A673 (cell line): ENCODE data around the gene DCLRE1B. TPM values are rescaled to one million over a fixed set of nuclear protein-coding genes. Genes with fewer than 3 reads are reported as not detected.

ENCODE experiments used
- BruUV-seq: library from RNA; stranded (reverse); fragments of 400-500 nt; replicated peaks from 2 replicates; lab custom pipeline; 2021; lab: Mats Ljungman, UMichigan
- CTCF ChIA-PET: fragments of 300-600 bp; sonication (Branson Sonifier 250); formaldehyde crosslinking; loops from one replicate; lab custom pipeline; 2022; ENCODE audit warnings: antibody characterized with exemption; lab: Charles Lee
- POLR2A ChIA-PET: fragments of 300-600 bp; sonication (Branson Sonifier 250); formaldehyde crosslinking; loops from one replicate; lab custom pipeline; 2022; ENCODE audit warnings: antibody characterized with exemption; ENCODE audit not compliant: low non-redundant PET; lab: Charles Lee
- DNase-seq: peaks from one replicate; pipeline ENCODE4 v3.0.0-alpha.2; 2015; ENCODE audit warnings: low spot score
- H3K27ac ChIP-seq: fragments of 200-600 bp; sonication (generic); 2 replicates; pipeline ENCODE4 v1.5.1; 2016; ENCODE audit warnings: mixed run types, low read depth, mild to moderate bottlenecking, mixed read lengths, antibody characterized with exemption, low read length; ENCODE audit not compliant: poor library complexity, severe bottlenecking
- H3K27me3 ChIP-seq: fragments of 200-600 bp; sonication (generic); replicated peaks from 2 replicates; pipeline ENCODE4 v1.6.1; 2017; ENCODE audit warnings: mixed run types, low read depth, mild to moderate bottlenecking, mixed read lengths, antibody characterized with exemption, low read length; ENCODE audit not compliant: insufficient read depth, poor library complexity
- H3K36me3 ChIP-seq: fragments of 200-600 bp; sonication (generic); 2 replicates; pipeline ENCODE4 v1.6.1; 2016; ENCODE audit warnings: mixed run types, mild to moderate bottlenecking, mixed read lengths, antibody characterized with exemption, low read length; ENCODE audit not compliant: insufficient read depth, poor library complexity, severe bottlenecking
- H3K4me1 ChIP-seq: fragments of 200-600 bp; sonication (generic); 2 replicates; pipeline ENCODE4 v1.6.1; 2017; ENCODE audit warnings: mixed run types, mild to moderate bottlenecking, mixed read lengths, antibody characterized with exemption, low read length; ENCODE audit not compliant: insufficient read depth, poor library complexity, severe bottlenecking
- H3K4me3 ChIP-seq: fragments of 200-600 bp; sonication (generic); 2 replicates; pipeline ENCODE4 v1.5.1; 2016; ENCODE audit warnings: low read depth, mixed run types, mild to moderate bottlenecking, mixed read lengths, low read length; ENCODE audit not compliant: poor library complexity, severe bottlenecking
- H3K9me3 ChIP-seq: fragments of 200-600 bp; sonication (generic); 2 replicates; pipeline ENCODE4 v1.6.1; 2016; ENCODE audit warnings: mixed run types, low read depth, mild to moderate bottlenecking, mixed read lengths, antibody characterized with exemption, low read length; ENCODE audit not compliant: poor library complexity, severe bottlenecking
- EZH2 ChIP-seq: fragments of 200-600 bp; sonication (generic); IDR thresholded peaks from 2 replicates; pipeline ENCODE4 v1.6.1; 2017; ENCODE audit warnings: borderline replicate concordance, low read depth, mild to moderate bottlenecking, mixed read lengths, antibody characterized with exemption, low read length; ENCODE audit not compliant: poor library complexity, severe bottlenecking
- intact Hi-C: fragments of 100-400 bp; cut with micrococcal nuclease; formaldehyde crosslinking; loops from one replicate; pipeline ENCODE4 v1.10.0; 2022; ENCODE audit not compliant: unreplicated experiment
- total RNA-seq: library from RNA; stranded (reverse); gene quantifications from 2 replicates; pipeline ENCODE4 v1.2.3, GENCODE V29; 2021
- TF ChIP-seq, protein P1 (sequence below): fragments of 300-800, 200-600 bp; sonication (generic); conservative IDR thresholded peaks from 2 replicates; pipeline ENCODE4 v1.5.1; 2017; ENCODE audit warnings: low read depth, mild to moderate bottlenecking, antibody characterized with exemption, low read length, moderate library complexity, mixed read lengths

DCLRE1B gene
- total RNA-seq, 1 experiment from 2014 or later = 34.6 TPM

DNA sequence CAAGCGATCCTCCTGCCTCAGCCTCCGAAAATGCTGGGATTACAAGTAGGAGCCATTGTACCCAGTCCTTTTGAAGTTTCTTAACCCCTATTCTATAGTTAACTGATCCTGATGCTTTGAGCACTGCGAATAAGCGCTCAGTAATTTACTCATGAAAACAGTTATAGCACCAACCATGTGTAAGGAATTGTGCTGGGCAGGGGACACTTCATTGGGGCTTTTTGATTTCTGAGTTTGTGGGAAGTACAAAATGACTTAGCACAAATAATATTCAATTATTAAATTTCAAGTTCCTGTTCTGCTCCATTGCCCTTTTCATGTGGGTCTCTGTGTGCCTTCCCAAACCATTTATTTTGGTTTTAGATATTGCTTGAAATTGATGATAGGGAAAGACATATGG is 17.8 kb downstream of the DCLRE1B start:
- POLR2A ChIA-PET = no interaction called here
- BruUV-seq = no TSS peak
- TF ChIP-seq, protein P1, sequence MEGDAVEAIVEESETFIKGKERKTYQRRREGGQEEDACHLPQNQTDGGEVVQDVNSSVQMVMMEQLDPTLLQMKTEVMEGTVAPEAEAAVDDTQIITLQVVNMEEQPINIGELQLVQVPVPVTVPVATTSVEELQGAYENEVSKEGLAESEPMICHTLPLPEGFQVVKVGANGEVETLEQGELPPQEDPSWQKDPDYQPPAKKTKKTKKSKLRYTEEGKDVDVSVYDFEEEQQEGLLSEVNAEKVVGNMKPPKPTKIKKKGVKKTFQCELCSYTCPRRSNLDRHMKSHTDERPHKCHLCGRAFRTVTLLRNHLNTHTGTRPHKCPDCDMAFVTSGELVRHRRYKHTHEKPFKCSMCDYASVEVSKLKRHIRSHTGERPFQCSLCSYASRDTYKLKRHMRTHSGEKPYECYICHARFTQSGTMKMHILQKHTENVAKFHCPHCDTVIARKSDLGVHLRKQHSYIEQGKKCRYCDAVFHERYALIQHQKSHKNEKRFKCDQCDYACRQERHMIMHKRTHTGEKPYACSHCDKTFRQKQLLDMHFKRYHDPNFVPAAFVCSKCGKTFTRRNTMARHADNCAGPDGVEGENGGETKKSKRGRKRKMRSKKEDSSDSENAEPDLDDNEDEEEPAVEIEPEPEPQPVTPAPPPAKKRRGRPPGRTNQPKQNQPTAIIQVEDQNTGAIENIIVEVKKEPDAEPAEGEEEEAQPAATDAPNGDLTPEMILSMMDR = no peak
- TF ChIP-seq EZH2 = no peak

DNA sequence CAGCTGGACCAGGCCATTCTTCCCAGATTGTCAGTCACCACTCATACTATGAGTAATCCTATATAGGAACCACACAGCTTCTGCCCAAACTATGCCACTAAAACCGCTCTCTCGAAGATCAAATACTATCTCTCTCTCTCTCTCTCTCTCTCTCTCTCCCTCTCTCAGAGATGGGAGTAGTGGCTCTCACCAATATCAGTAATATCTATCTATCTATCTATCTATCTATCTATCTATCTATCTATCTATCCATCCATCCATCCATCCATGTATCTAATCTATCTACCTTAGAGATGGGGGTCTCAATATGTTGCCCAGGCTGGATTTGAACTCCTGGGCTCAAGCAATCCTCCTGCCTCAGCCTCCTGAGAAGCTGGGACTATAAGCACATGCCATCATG is 19.3 kb downstream of the DCLRE1B start:
- Histone ChIP-seq H3K27ac (no peak overlapping the region), H3K4me1 (peaks cover 6% of the 10 kb centered on the region), H3K4me3 (no peak overlapping the region), H3K36me3 (no peaks in the 10 kb centered on the region), H3K9me3 (no peaks in the 10 kb centered on the region), H3K27me3 (no peaks in the 10 kb centered on the region)
- POLR2A ChIA-PET = no interaction called here
- CTCF ChIA-PET = no interaction called here
- no peak for TF ChIP-seq EZH2
- TF ChIP-seq, protein P1 = no peak
- DNase-seq = no peak
- no TSS peak for BruUV-seq
- intact Hi-C loops = no loop called here

More for the DNA sequence above, 17.8 kb downstream of the DCLRE1B start:
- Histone ChIP-seq H3K27ac (no peak overlapping the region), H3K4me1 (no peaks in the 10 kb centered on the region), H3K36me3 (no peaks in the 10 kb centered on the region), H3K27me3 (no peaks in the 10 kb centered on the region), H3K9me3 (no peaks in the 10 kb centered on the region), H3K4me3 (no peak overlapping the region)
- CTCF ChIA-PET = no interaction called here
- no peak for DNase-seq
- intact Hi-C loops = no loop called here

DNA sequence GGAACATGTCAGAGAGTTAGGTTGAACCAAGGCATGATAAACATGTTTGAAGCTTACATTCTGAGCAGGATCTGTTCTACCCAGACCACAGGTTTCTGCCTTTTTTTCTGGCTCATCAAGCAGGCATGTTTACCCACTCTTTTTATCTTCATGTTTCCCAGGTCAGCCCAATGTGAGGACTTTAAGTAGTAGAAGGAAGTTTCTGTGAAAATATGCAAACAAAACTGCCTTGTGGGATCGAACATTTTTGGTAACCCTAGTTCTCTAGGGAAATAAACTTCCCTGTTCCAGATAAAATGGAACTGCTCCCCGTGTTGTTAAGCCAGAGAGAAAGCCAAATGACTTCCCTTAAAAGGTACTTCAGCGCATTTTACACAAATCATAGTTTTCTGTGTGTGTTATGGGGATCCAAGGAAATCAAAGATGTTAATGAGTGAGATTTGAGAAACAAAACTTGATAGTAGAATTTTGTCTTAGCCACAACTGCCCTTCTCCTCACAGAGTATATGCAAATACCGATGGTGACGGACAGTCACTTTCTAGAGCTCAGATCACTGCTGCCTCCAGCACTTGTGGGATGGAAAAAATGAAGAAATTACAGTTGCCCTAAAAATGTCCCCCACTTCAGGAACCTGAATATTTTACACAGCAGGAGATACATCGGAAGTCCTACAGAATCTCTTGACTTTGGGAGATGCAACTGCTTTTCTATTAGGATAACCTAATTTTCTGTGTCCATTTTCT is 23.2 kb downstream of the DCLRE1B start:
- Histone ChIP-seq H3K27ac (peak overlapping the region; percentile 86), H3K4me3 (peak overlapping the region; percentile 96), H3K27me3 (no peaks in the 10 kb centered on the region), H3K36me3 (no peaks in the 10 kb centered on the region), H3K4me1 (peaks cover 22% of the 10 kb centered on the region), H3K9me3 (no peaks in the 10 kb centered on the region)
- ChIA-PET CTCF (interaction anchor here (0.6 to 1.8 kb wide), 2 partner anchors 24 to 709 kb away, joined by 6 to 8 read pairs; partner anchors contain the start of gene AP4B1), POLR2A (no interaction called here)
- intact Hi-C loops = no loop called here
- no peak for DNase-seq
- TF ChIP-seq, protein P1 = no peak
- no peak for TF ChIP-seq EZH2
- BruUV-seq = no TSS peak
